PFSK-1 (cell line): ENCODE results near the gene MLNR.

Experiments
- FOXP2 ChIP-seq: optimal IDR thresholded peaks from 2 replicates; pipeline ENCODE3; 2011; ENCODE audit warnings: borderline replicate concordance, control low read depth, inconsistent platforms; ENCODE audit not compliant: insufficient read depth; ENCODE audit errors: extremely low read length, extremely low read depth
- POLR2AphosphoS5 ChIP-seq: IDR thresholded peaks from 2 replicates; pipeline ENCODE4 v1.6.1; 2012; ENCODE audit warnings: low read depth, mild to moderate bottlenecking, control low read depth, low read length, moderate library complexity
- REST ChIP-seq, 2 experiments: IDR thresholded peaks; 2 replicates each; pipeline versions ENCODE4 v1.6.1 to v1.8.0; 2011 to 2012; ENCODE audit warnings: low read depth in 2 of 2, low read length in 2 of 2, control low read depth in 1 of 2, inconsistent platforms in 1 of 2, mild to moderate bottlenecking in 1 of 2, moderate library complexity in 1 of 2; ENCODE audit not compliant: insufficient read depth in 1 of 2
- SIN3A ChIP-seq: IDR thresholded peaks from 2 replicates; pipeline ENCODE4 v1.6.1; 2012; ENCODE audit warnings: mild to moderate bottlenecking, low read length, moderate library complexity, borderline replicate concordance; ENCODE audit not compliant: insufficient read depth
- TAF1 ChIP-seq: IDR thresholded peaks from 2 replicates; pipeline ENCODE4 v1.6.1; 2012; ENCODE audit warnings: low read length, control low read depth, borderline replicate concordance; ENCODE audit not compliant: insufficient read depth

Gene MLNR

GRCh38 chr13:49213539-49213938, 6.6 kb upstream of the MLNR start:
- TF ChIP-seq FOXP2 (no peak), TAF1 (no peak), POLR2AphosphoS5 (no peak), SIN3A (no peak), REST (IDR thresholded peaks at IDR 0.05; ENCODE audit: insufficient read depth in 1 of 2, low read depth in 2 of 2, low read length in 2 of 2) (no peak)

- no peak for TF ChIP-seq TAF1
- TF ChIP-seq POLR2AphosphoS5, result no peak
- TF ChIP-seq REST (IDR thresholded peaks at IDR 0.05; ENCODE audit: insufficient read depth in 1 of 2, low read depth in 2 of 2, low read length in 2 of 2), result no peak
- TF ChIP-seq SIN3A, result no peak
- TF ChIP-seq FOXP2, result no peak
Measured at GRCh38 chr13:49213997-49214916, 5.9 kb upstream of the MLNR start.

GRCh38 chr13:49214917-49215376, 5.2 kb upstream of the MLNR start:
- no peak for TF ChIP-seq SIN3A
- no peak for TF ChIP-seq TAF1
- TF ChIP-seq REST (IDR thresholded peaks at IDR 0.05; ENCODE audit: insufficient read depth in 1 of 2, low read depth in 2 of 2, low read length in 2 of 2), result no peak

GRCh38 chr13:49216334-49216733, 3.8 kb upstream of the MLNR start:
- no peak for TF ChIP-seq FOXP2
- no peak for TF ChIP-seq POLR2AphosphoS5
- TF ChIP-seq SIN3A, result no peak
- TF ChIP-seq TAF1, result no peak
- TF ChIP-seq REST (IDR thresholded peaks at IDR 0.05; ENCODE audit: insufficient read depth in 1 of 2, low read depth in 2 of 2, low read length in 2 of 2), result no peak
